GM18508 (cell line): Measurements from ENCODE around the gene WDR7.
A peak's percentile ranks its signal among the peaks of the same experiment; 100 is the strongest.
"Not testable (repeated sequence)": the region's sequence is repeated elsewhere in the genome, so short reads cannot be mapped to it uniquely, and the experiment has no call there.

Experiments
- ATAC-seq: cut with Tn5 transposase; IDR thresholded peaks from one replicate; pipeline ENCODE4 v1.9.1; 2021; ENCODE audit warnings: moderate number of reproducible peaks; ENCODE audit not compliant: insufficient read depth, unreplicated experiment

The WDR7 gene

GRCh38 chr18:56652802-56653201 lies 1.6 kb downstream of the WDR7 start:
- ATAC-seq, result no peak

DNA sequence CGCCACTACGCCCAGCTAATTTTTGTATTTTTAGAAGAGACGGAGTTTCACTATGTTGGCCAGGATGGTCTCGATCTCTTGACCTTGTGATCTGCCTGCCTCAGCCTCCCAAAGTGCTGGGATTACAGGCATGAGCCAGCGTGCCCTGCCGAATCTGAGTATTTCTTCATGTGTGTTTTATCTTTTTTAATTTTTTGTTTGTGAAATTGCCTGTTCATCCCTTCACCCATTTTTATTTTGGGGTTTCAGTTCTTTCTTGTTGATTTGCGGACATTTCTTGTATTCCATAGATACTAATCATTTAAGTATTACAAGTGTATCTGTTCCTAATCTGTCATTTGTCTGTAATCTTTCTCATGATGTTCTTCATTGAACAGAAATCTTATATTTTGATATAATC lies 3.1 kb downstream of the WDR7 start:
- ATAC-seq, result not testable (repeated sequence)

- no peak for ATAC-seq
Observed at GRCh38 chr18:56658261-56658660, 7.1 kb downstream of the WDR7 start.

DNA sequence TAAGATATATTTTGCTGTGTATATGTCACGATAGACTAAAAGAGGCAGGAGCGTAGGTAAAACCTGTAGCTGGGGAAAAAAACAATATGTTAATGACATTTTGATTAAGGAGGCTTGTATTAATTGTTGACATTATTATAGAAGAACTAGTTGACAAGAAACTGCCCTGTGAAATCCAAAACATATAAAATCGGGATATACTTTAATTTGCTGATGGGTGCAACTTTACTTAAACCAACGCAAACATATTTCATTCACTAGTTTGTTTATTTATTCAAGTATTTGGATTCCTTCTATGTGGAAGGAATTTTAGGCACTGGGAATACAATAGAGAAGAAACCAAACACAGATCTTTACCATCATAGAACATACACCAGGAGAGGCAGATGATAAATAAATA lies 8.0 kb downstream of the WDR7 start:
- no peak for ATAC-seq

DNA sequence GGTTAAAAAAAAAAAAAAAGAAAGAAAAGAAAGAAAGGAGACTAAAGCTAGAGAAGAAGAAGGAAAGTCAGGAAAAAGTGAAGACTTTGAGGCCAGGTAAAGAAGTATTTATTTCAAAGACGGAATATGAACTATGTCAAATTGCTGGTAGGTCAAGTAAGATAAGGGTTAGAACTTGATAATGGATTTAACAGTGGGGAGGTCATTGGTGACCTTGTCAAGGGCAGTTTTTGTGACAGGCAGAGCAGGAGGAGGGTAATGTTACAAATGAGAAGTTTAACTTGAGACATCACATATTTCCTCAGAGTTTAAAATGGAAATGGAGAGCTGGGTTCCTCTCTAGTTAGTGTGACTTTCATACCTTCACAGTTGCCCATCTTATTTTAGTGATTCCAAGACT lies 9.5 kb downstream of the WDR7 start:
- no peak for ATAC-seq

- no peak for ATAC-seq
Observed at GRCh38 chr18:56661360-56662062, 10.4 kb downstream of the WDR7 start.

DNA sequence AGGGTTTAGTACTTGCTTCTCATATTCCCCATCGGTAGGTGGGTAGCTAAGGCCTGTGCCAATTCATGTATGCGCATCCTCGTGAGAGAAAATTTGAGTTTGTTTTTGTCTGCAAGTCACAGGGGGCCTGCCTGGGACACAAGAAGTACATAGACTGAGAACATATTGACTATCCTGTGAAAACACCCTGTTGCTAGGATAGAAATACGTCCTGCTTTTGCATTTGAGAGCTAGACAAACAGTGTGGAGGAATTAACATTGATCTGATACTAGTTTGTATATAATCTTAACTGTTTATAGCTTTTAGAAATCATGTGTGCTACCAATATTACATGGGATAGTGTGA lies 10.9 kb downstream of the WDR7 start:
- no peak for ATAC-seq

DNA sequence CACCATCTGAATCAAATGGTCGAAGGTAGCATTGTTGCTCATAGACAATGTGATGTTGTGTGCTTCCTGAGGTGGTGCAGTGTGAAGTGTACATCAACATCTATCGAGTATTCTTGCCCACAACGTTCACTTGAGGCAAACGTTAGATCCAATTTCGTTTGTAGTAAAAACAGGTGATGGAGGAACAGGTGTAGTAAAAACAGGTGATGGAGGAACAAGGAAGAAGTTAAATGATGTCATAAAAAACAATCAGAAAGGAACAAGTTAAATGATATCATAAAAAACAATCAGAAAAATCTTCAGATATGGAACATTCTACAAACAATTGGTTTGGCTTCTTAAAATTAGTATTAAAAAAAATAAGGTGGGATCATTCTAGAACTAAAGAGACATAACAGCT lies 11.3 kb downstream of the WDR7 start:
- ATAC-seq, result no peak

DNA sequence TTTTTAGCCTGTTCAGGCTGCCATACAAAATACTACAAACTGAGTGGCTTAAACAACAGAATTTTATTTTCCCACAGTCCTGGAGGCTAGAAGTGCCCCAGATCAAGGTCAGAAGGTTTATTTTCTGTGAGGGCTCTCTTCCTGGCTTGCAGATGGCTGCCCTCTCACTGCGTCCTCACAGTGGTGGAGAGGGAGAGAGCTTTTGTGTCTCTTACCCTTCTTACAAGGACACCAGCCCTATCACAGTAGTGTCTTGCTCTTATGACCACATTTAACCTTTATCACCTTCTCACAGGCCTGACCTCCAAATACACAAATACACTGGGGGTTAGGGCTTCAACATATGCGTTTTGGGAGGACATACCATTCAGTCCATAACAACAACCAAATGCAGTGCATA lies 11.7 kb downstream of the WDR7 start:
- no peak for ATAC-seq

DNA sequence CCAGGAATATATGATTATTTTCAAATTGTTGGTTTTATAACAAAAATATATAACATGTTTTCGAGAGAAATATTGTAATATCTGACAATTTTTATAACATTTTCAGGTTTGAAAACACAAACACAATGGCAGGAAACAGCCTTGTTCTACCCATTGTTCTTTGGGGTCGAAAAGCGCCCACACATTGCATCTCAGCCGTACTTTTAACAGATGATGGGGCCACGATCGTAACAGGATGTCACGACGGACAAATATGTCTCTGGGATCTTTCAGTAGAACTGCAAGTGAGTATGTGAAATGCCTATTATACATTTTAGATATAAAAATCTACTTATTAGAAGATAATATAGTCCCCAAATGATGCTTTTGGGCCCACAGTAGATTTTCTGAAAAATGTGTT lies 21.2 kb downstream of the WDR7 start:
- no peak for ATAC-seq

DNA sequence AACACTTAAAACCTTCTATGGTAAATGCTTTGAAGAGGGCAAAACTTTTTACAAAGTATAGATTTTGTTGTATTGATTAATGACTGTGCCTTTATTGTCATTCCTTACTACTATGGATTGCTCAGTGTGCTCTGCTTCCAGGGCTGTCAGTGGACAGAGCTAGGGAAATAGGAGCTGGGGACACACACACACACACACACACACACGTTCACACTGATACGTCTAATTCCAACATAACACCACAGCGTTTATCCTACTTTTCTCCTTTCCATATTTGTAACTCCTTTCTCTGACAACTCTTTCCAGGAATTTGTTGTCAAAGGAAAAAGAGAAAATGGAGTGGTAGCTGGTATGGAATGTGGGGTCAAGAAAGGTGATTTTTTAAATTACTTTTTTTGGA lies 21.8 kb downstream of the WDR7 start:
- no peak for ATAC-seq

DNA sequence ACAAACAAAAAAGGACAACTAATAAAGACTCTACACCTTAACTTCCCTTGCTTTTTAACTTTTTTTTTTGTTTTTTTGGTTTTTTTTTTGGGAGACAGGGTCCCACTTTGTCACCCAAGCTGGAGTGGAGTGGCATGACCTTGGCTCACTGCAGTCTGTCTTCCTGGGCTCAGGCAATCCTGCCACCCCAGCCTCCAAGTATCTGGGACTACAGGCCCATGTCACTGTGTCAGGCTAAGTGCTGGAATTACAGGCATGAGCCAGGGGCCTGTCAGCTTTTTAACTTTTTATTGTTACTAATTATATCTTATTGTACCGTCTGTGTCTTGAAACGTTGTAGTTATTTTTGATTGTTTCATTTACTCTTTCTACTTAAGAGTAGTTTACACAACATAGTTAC lies 25.5 kb downstream of the WDR7 start:
- no peak for ATAC-seq

DNA sequence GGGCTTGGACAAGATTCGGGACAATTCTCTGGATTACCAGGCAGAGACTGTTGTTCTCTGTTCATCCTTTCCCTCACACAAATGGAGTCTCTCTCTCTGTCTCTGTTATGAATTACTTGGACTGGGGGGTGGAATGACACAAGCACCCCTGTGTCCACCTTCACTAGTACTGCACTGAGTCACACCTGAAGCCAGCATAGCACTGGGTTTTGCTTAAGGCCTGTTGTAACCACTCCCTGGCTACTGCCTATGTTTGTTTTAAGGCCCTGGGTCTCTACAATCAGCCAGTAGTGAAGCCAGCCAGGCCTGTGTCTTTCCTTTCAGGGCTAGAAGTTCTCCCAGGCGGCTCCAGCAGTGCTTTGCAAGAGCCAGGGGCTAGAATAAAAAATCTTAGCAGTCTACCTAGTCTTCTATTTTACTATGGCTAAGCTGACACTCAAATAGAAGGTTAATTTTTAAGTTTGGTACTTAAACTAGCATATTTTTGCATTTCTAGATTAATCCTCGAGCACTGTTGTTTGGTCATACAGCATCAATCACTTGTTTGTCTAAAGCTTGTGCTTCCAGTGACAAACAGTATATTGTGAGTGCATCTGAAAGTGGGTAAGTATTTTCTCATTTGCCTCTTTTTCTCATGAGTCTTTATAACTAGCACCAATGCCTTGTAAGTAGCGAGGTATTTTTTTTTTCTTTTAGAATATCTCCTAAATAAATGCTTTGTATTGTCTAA lies 27.8 kb downstream of the WDR7 start:
- no peak for ATAC-seq

DNA sequence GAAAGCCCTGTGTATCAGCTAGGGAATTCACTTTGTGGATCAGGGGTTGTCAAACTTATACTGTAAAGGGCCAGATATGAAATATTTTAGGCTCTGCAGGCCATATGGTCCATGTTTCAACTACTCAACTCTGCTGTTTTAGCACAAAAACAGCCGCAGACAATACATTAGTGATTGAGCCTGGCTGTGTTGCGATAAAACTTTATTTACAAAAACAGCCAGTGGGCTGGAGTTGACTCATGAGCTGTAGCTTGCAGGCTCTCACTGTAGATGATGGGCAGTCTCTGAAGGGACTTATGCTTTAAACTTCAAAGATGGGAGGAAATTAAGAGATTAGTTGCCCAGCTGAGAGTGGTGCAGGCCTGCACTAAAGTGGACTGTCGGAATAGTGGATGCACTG lies 33.1 kb downstream of the WDR7 start:
- no peak for ATAC-seq

DNA sequence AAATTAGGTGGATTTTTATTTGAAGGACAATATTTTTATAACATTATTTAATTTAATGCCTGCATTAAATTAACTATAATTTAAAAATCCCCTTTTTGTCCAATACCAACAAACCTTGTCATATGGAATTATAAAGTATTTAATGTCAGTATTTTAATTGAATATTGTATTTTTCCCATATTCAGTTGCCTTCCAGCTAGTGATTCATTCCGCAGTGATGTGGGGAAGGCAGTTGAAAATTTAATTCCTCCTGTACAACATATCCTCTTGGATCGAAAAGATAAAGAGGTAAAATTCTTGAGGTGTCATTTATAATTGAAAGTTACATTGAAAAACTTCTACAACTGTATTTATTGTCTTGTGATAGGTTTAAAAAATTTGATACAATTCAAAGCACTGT lies 40.4 kb downstream of the WDR7 start:
- ATAC-seq, result no peak

- no peak for ATAC-seq
Observed at GRCh38 chr18:56696966-56697365, 45.8 kb downstream of the WDR7 start.

- ATAC-seq, result no peak
Observed at GRCh38 chr18:56702946-56703345, 51.8 kb downstream of the WDR7 start.

DNA sequence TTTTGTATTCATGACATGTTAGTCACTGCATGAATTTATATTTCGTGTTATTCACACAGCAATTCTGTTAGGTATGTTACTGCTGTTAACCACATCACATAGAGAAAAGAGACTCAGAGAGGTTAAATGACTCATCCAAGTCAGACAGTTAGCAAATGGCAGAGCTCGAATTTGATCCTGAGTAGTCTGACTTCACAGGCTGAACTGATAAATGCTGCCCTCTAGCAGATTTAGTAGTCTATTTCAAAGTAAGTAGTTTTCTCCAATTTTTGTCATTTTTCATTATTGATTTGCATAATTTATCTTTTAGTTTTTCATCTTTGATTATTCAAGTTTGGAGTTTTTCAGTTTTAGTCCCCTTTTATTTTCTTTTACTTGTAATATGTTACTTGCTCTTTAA lies 58.3 kb downstream of the WDR7 start:
- peak; percentile 99 for ATAC-seq

DNA sequence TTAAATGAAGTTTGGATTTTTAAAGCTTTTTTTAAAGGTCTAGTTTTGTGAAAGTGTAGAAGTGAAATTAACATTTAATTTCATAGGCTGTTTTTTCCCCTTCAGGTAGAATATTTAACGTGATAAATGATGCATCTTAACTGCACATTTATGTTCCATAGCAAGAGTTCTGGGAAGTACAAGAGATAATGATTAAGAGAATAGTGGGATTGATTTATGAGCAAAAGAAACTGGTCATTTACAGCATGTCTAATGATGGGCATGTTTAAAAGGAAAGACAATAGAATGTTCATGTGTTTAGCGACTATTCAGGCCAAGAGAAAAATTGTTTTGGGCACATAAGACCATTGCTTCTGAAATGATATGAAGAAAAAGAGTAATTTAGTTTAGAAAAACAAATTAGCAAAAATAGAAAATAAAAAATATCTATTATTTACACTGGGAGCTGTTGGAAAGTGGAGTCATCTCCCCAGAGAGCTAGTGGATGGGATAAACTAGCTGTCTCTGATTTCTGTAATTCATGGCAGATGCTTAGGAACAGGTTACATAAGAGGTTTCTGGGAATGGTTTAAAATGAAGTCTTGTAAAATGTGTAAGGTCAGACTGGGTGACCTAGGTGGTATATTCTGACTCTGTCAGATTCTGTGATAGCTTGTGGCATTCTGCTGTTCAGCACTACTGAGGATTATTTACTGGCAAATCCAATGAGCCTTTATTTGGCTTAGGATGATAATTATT lies 60.7 kb downstream of the WDR7 start:
- ATAC-seq, result no peak

DNA sequence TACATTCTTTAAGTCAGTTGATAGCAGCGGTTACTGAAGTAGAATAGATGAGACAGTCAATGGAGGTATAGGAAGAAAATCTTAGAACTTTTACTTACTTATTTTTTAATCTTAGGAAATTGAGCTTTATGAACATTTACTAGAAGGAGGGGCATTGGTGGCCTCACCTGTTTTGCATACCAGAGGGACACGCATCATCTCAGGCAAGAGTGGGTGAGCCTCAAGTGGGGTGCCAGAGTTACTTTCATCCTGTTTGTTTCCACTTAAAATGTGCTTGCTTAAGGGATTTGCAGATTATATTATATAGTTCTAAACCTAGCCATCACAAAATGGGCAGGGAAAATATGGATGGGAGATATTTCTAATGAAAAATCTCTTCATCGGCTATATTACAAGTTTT lies 61.6 kb downstream of the WDR7 start:
- no peak for ATAC-seq

- no peak for ATAC-seq
Observed at GRCh38 chr18:56715121-56715520, 64.0 kb downstream of the WDR7 start.
